NB4 (cell line): ENCODE results near the gene TMCC3.

ENCODE experiments used
- CTCF ChIP-seq: IDR thresholded peaks from one replicate; pipeline ENCODE4 v1.5.1; 2012; ENCODE audit warnings: low read depth, low read length
- MAX ChIP-seq: IDR thresholded peaks from 2 replicates; pipeline ENCODE4 v1.6.1; 2011; ENCODE audit warnings: low read depth, low read length
- POLR2A ChIP-seq: IDR thresholded peaks from 2 replicates; pipeline ENCODE4 v1.6.1; 2011; ENCODE audit warnings: mild to moderate bottlenecking; ENCODE audit not compliant: insufficient read length; ENCODE audit errors: extremely low read depth

DNA sequence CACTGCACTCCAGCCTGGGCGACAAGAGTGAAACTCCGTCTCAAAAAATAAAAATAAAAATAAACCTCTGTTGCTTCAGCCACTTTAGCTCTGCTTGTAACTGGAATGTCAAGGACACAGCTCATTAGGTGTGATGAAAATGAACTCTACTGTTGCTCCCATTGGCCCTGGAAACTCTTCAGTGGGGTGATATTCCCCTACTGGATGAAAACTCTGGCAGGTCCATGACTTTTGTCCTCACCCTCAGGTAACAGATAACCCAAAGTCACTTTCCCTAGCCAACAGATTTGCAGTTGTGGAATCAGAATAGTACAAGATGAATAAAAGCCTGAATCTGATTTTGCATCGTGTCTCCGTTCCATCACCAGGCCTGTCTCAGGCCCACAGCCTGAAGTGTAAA is 98.5 kb downstream of the TMCC3 start:
- TF ChIP-seq CTCF: no peak
- no peak for TF ChIP-seq MAX
- no peak for TF ChIP-seq POLR2A
